HG03175 (cell line): ENCODE results near the gene EPS8L3.
"Not testable (repeated sequence)": the region's sequence is repeated elsewhere in the genome, so short reads cannot be mapped to it uniquely, and the experiment has no call there.

ENCODE experiments used
- ATAC-seq: cut with Tn5 transposase; IDR thresholded peaks from one replicate; pipeline ENCODE4 v1.9.1; 2021; ENCODE audit warnings: mild to moderate bottlenecking, moderate library complexity; ENCODE audit not compliant: unreplicated experiment

EPS8L3 gene

DNA sequence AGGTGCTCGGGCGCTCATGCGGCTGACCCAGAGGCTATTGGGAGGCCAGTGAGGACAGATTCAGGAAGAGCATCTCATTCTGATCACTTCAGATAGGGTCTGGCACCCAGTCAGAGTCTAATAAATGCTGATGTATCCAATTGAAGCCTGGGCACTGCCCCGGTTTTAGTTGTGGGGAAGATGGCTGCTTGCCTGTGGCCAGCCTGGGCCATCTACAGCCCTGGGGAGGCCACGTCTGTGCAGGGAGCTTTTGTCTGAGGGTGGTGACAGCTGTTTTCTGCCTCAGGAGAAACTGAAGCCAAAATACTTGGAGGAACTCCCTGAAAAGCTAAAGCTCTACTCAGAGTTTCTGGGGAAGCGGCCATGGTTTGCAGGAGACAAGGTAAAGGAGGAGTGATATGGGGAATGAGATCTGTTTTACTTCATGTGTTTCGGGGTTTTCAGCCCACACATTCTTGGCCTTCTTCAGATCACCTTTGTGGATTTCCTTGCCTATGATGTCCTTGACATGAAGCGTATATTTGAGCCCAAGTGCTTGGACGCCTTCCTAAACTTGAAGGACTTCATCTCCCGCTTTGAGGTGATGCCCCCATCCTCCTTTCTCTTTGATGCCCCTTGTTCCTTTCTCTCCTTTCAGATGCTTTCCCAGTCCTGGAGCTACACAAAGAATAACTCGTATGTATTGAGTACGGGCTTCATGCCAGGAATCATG lies 48.9 kb downstream of the EPS8L3 start:
- ATAC-seq, result no peak

DNA sequence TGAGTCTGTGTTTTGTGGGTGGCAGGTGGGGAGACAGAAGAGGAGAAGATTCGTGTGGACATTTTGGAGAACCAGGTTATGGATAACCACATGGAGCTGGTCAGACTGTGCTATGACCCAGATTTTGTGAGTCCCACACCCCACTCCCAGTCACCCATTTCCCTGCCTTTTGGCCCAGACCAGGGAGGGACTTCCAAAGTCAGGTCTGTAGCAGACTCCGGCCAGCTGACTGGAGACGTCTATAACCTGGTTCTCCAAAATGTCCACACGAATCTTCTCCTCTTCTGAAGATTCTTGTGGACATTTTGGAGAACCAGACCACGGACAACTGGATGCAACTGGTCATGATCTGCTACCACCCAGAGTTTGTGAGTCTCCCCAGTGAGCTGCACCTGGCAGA lies 50.1 kb downstream of the EPS8L3 start:
- no peak for ATAC-seq

- ATAC-seq, result no peak
Observed at GRCh38 chr1:109712321-109712864, 51.3 kb downstream of the EPS8L3 start.

DNA sequence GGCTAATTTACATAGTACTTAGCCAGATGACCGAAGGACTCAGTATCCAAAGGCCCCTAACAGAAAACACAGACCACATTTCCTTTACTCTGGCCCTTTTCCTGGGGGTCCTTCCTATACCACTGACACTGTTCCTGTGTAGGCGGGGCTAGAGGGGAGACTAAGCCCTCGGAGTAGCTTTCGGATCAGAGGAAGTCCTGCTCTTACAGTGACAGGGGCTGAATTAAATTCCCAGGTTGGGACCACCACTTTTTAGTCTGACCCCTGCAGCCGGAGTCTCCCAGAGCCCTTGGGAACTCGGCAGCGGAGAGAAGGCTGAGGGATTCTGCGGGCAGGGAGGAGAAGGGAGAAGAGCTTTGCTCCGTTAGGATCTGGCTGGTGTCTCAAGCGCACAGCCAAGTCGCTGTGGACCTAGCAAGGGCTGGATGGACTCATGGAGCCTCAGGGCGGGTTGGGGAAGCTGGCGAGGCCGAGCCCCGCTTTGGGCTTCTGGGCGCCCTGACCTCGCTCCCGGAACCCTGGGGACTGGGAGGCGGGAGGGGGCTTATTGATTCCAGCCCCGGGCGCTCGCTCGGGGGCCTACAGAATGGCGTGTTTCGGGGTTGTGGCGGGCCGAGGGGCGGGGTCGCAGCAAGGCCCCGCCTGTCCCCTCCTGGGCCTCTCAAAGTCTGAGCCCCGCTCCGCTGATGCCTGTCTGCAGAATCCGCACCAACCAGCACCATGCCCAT lies 52.0 kb downstream of the EPS8L3 start, which contains the start of gene GSTM5:
TSS of gene GSTM5 (plus strand) at position 659 of the 728 bp plus-strand sequence. CDS start at position 721, 62 bp downstream.
- ATAC-seq, result not testable (repeated sequence)

GRCh38 chr1:109709822-109710221 lies 53.9 kb downstream of the EPS8L3 start:
- not testable (repeated sequence) for ATAC-seq

DNA sequence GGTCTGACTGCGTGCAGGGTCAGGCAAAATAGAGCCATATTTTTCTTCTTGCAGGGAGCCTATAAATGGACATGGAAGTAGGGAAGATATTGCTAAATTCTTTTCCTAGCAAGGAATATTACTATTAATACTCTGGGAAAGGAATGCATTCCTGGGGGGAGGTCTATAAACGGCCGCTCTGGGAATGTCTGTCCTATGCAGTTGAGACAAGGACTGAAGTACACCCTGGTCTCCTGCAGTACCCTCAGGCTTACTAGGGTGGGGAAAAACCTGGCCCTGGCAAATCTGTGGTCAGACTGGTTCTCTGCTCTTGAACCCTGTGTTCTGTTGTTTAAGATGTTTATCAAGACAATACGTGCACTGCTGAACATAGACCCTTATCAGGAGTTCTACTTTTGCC lies 54.8 kb downstream of the EPS8L3 start:
- ATAC-seq, result not testable (repeated sequence)

DNA sequence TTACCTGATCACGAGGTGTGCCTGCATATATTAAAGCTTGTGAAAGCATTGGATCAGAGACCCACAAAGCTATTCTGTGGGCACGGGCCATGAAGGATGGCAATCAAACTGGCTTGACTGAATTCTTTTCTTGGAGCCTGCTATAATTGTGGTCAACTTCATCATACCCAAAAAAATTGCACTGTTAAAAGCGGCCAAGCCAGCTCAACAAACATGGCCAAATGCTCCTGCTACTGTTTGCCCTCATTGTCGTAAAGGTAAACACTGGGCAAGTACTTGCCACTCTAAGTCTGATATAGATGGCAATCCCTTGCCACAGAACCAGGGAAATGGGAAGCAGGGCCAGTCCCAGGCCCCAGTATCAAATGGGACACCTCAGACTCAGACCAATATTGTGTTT lies 58.3 kb downstream of the EPS8L3 start:
- ATAC-seq, result no peak

GRCh38 chr1:109704173-109704572 lies 59.5 kb downstream of the EPS8L3 start:
- no peak for ATAC-seq

GRCh38 chr1:109702940-109703339 lies 60.8 kb downstream of the EPS8L3 start:
- not testable (repeated sequence) for ATAC-seq
